HG03103 (cell line): ENCODE measurements around the gene MPP4.

Source experiments
- ATAC-seq: cut with Tn5 transposase; IDR thresholded peaks from one replicate; pipeline ENCODE4 v1.9.1; 2021; ENCODE audit warnings: low read depth; ENCODE audit not compliant: unreplicated experiment

Gene MPP4

GRCh38 chr2:201633661-201634249 lies 64.7 kb downstream of the MPP4 start:
- no peak for ATAC-seq

- no peak for ATAC-seq
Observed at GRCh38 chr2:201631041-201631440, 67.4 kb downstream of the MPP4 start.

DNA sequence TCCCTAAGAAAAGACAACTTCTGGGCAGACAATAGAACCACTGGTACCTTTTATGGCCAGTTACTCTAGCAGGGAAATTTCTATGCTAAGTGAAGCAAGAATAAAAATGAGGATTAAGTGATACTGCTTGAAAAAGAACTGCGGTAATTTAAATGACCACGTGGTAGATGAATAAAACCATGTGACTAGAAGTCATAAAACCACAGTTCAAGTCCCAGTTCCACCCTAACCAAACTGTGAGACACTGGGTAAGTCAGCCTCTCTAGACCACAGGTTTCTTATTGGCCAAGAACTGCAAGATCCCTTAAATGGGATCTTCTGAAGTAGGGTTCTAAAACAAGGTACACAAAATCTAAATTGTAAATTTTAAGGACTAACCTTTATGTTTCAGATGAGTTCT lies 67.9 kb downstream of the MPP4 start:
- ATAC-seq: no peak

DNA sequence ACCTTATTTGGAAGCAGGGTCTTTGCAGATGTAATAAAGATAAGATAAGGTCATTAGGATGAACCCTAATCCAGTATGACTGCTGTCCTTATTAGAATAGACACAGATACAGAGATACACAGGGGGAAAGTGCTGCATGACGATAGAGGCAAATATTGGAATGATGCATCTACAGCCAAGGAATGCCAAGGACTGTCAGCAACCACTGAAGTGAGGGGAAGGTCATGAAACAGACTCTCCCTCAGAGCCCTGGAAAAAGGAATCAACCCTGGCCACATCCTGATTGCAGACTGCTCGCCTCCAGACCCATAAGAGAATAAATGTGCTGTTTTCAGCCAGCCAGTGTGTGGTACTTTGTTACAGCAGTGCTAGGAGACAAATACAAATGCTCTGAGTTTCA lies 69.9 kb downstream of the MPP4 start:
- no peak for ATAC-seq

GRCh38 chr2:201622306-201622970 lies 76.0 kb downstream of the MPP4 start:
- no peak for ATAC-seq

GRCh38 chr2:201621293-201621999 lies 77.0 kb downstream of the MPP4 start:
- ATAC-seq: no peak

DNA sequence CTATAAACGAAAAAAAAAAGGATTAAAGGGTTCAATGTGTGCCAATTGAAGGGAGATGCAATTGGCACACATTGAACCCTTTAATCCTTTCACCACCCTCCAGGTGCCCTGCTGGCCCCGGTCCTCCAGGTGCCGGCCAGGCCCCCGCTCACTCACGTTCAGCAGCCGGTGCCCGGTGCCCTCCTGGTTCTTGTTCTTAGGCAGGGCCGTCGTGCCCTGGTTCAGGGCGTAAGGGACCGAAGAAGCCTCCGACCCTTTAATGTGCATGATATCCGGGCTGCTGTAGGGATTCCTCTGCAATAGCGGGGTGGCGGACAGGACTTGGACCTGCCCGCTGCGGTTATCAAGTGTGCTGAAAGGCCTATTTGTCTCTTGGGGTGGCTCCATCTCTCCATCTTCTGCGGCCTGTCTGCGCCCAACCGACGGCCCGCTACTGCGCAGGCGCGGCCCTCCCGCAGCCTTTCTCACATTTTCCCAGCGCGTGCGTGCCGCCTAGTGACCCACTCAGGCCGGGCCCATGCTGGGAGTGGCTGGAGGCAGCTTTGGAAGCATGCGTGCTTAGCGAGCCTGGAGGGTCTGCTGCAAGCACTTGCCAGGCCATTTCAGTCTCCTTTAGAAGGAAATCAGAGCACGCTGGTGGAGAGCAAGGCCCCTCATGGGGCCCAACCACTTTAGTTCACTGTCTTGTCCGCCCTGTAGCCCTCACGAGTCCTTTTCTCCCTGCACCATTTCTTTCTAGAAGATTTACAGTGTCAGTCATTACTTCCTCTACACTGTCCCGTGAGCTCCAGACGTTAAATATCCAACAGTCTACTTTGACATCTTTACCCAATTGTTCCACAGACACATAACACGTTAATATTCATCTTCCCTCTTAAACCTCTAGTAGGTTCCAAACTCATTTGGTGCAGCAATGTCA lies 79.4 kb downstream of the MPP4 start:
- ATAC-seq: no peak

DNA sequence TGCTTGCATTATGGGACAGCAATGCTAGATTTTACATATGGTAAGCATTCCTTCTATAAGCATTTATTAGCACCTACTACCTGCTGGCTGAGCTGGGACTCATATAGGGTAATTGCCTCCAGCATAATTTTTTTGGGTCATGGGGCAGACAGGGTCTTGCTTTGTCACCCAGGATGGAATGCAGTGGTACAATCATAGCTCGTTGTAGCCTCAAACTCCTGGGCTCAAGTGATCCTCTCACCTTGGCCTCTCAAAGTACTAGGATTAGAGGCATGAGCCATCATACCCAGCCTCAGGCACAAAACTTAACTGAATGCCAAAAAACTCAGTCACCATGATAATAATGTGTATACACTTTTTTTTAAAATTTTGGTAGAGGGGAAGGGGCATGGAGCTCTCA lies 90.4 kb downstream of the MPP4 start:
- ATAC-seq: no peak

- ATAC-seq: no peak
Observed at GRCh38 chr2:201607568-201607967, 90.9 kb downstream of the MPP4 start.

DNA sequence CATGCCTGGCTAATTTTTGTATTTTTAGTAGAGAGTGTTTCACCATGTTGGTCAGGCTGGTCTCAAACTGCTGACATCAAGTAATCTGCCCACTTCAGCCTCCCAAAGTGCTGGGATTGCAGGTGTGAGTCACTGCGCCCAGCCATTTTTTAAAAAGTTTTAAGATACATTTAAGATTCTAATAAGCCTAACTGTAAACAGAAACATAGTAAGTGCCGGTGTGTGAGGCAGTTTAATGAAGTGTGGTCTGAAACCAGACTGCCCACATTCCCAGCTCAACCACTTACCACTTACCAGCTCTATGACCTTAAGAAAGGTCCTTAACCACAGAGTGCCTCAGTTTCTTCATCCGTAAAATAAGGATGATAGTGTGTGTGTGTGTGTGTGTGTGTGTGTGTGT lies 97.5 kb downstream of the MPP4 start:
- ATAC-seq: no peak

GRCh38 chr2:201597397-201597796 lies 101.0 kb downstream of the MPP4 start:
- no peak for ATAC-seq
